Tibial nerve (tissue), 4 donors: ENCODE data around the gene FAM170B. TPM values are rescaled to one million over a fixed set of nuclear protein-coding genes. Genes with fewer than 3 reads are reported as not detected.

Source experiments
- DNase-seq, 2 donors: peaks; one replicate each; pipeline ENCODE4 v3.0.0-alpha.2; 2019; ENCODE audit warnings: low spot score in 2 of 2
- H3K27ac ChIP-seq, 4 donors: fragments of 200-600 bp; sonication (generic) in 3 of 4; one replicate each; pipeline ENCODE4 v1.5.1; 2017 to 2019; ENCODE audit warnings: mild to moderate bottlenecking in 1 of 4
- H3K27me3 ChIP-seq, 2 donors: fragments of 200-600 bp; sonication (generic) in 1 of 2; one replicate each; pipeline versions ENCODE4 v1.5.1 to v1.6.0; 2017 to 2019
- H3K36me3 ChIP-seq, 3 donors: fragments of 200-600 bp; sonication (generic); one replicate each; pipeline ENCODE4 v1.5.1; 2018 to 2019
- H3K4me1 ChIP-seq, 4 donors: fragments of 200-600 bp; sonication (generic) in 3 of 4; one replicate each; pipeline ENCODE4 v1.5.1; 2017 to 2019
- H3K4me3 ChIP-seq, 4 donors: fragments of 200-600 bp; sonication (generic) in 3 of 4; one replicate each; pipeline ENCODE4 v1.5.1; 2017 to 2019; ENCODE audit warnings: mild to moderate bottlenecking in 1 of 4, moderate library complexity in 1 of 4
- H3K9me3 ChIP-seq, 4 donors: fragments of 200-600 bp; sonication (generic) in 3 of 4; one replicate each; pipeline ENCODE4 v1.5.1; 2017 to 2019
- CTCF ChIP-seq, 5 experiments: fragments of 200-600 bp in 3 of 5; fragments of 450-650 bp in 2 of 5; sonication (generic) in 3 of 5; IDR thresholded peaks; one replicate each; pipeline ENCODE4 v1.5.1; 2016 to 2019; ENCODE audit warnings: antibody characterized with exemption in 5 of 5, mild to moderate bottlenecking in 3 of 5, moderate library complexity in 2 of 5
- EP300 ChIP-seq, 2 donors: sonication (generic); formaldehyde crosslinking; IDR thresholded peaks; one replicate each; pipeline ENCODE4 v1.6.1; 2017; ENCODE audit warnings: antibody characterized with exemption in 2 of 2, mild to moderate bottlenecking in 1 of 2
- POLR2A ChIP-seq, 2 donors: fragments of 450-650 bp; IDR thresholded peaks; one replicate each; pipeline ENCODE4 v1.6.1; 2017; ENCODE audit warnings: antibody characterized with exemption in 2 of 2, mild to moderate bottlenecking in 2 of 2, moderate library complexity in 2 of 2
- WGBS, 2 donors: methylation state at CpG; one replicate each; pipeline ENCODE4 v1.1.5; 2018; 5-methylcytosine and 5-hydroxymethylcytosine counted together
- total RNA-seq, 4 donors: library from RNA; depleted of rRNA; stranded (reverse); fragments of >200 nt; gene quantifications; one replicate each; pipeline ENCODE4 v1.1.0, GENCODE V29; 2016

FAM170B gene
- total RNA-seq, 4 donors from 2014 or later = 0.63 TPM; not detected in 3

GRCh38 chr10:49167425-49168170, 33.8 kb upstream of the FAM170B start:
- Histone ChIP-seq H3K4me3 (no peak overlapping the region), H3K27me3 (no peaks in the 10 kb centered on the region), H3K9me3 (no peaks in the 10 kb centered on the region), H3K36me3 (no peaks in the 10 kb centered on the region), H3K4me1 (no peaks in the 10 kb centered on the region), H3K27ac (no peak overlapping the region)
- 78 to 82% methylated on average over 11 of the region's 12 CpGs for WGBS, 2 donors
- DNase-seq = no peak
- TF ChIP-seq CTCF (IDR thresholded peaks at IDR 0.05) (no peak), EP300 (IDR thresholded peaks at IDR 0.05) (no peak), POLR2A (IDR thresholded peaks at IDR 0.05) (no peak)

GRCh38 chr10:49166484-49167400, 32.9 kb upstream of the FAM170B start:
- no peak for DNase-seq
- no peaks in the 10 kb centered on the region for H3K27me3 ChIP-seq
- no peaks in the 10 kb centered on the region for H3K4me1 ChIP-seq
- H3K36me3 ChIP-seq = no peaks in the 10 kb centered on the region
- H3K9me3 ChIP-seq = no peaks in the 10 kb centered on the region
- TF ChIP-seq CTCF (IDR thresholded peaks at IDR 0.05) (no peak), EP300 (IDR thresholded peaks at IDR 0.05) (no peak), POLR2A (IDR thresholded peaks at IDR 0.05) (no peak)
- WGBS, 2 donors = 77 to 85% methylated on average over 14 of the region's 14 CpGs
- no peak overlapping the region for H3K4me3 ChIP-seq
- H3K27ac ChIP-seq = no peak overlapping the region

- Histone ChIP-seq H3K27ac (no peak overlapping the region), H3K4me3 (no peak overlapping the region), H3K36me3 (no peaks in the 10 kb centered on the region), H3K27me3 (no peaks in the 10 kb centered on the region), H3K9me3 (no peaks in the 10 kb centered on the region), H3K4me1 (no peaks in the 10 kb centered on the region)
- DNase-seq = no peak
- TF ChIP-seq EP300 (IDR thresholded peaks at IDR 0.05) = no peak
- 80 to 84% methylated on average over 14 of the region's 14 CpGs for WGBS, 2 donors
These were observed 32.1 kb upstream of the FAM170B start for GRCh38 chr10:49165821-49166483.

- TF ChIP-seq CTCF (IDR thresholded peaks at IDR 0.05) = no peak
- TF ChIP-seq POLR2A (IDR thresholded peaks at IDR 0.05) = no peak
- TF ChIP-seq EP300 (IDR thresholded peaks at IDR 0.05) = no peak
- no peak for DNase-seq
- Histone ChIP-seq H3K4me1 (no peaks in the 10 kb centered on the region), H3K27me3 (no peaks in the 10 kb centered on the region), H3K4me3 (no peak overlapping the region), H3K36me3 (no peaks in the 10 kb centered on the region), H3K27ac (no peak overlapping the region), H3K9me3 (no peaks in the 10 kb centered on the region)
- 82 to 90% methylated on average over 7 of the region's 7 CpGs for WGBS, 2 donors
These were observed 31.4 kb upstream of the FAM170B start for GRCh38 chr10:49165259-49165658.

- no peaks in the 10 kb centered on the region for H3K27me3 ChIP-seq
- TF ChIP-seq EP300 (IDR thresholded peaks at IDR 0.05) = no peak
- no peak for TF ChIP-seq POLR2A (IDR thresholded peaks at IDR 0.05)
- TF ChIP-seq CTCF (IDR thresholded peaks at IDR 0.05) = peak; percentile 21 to 47 (median 38)
- no peak for DNase-seq
- H3K27ac ChIP-seq = no peak overlapping the region
- no peak overlapping the region for H3K4me3 ChIP-seq
- H3K4me1 ChIP-seq = no peaks in the 10 kb centered on the region
- no peaks in the 10 kb centered on the region for H3K36me3 ChIP-seq
- 63 to 69% methylated on average over 9 of the region's 9 CpGs for WGBS, 2 donors
- H3K9me3 ChIP-seq = no peaks in the 10 kb centered on the region
These were observed 30.9 kb upstream of the FAM170B start for GRCh38 chr10:49164559-49165188.
